A673 (cell line): ENCODE measurements around the gene ITM2B.

Experiments used
- CTCF ChIP-seq: fragments of 300-800, 200-600 bp; sonication (generic); conservative IDR thresholded peaks from 2 replicates; pipeline ENCODE4 v1.5.1; 2017; ENCODE audit warnings: low read depth, mild to moderate bottlenecking, antibody characterized with exemption, low read length, moderate library complexity, mixed read lengths
- EZH2 ChIP-seq: fragments of 200-600 bp; sonication (generic); IDR thresholded peaks from 2 replicates; pipeline ENCODE4 v1.6.1; 2017; ENCODE audit warnings: borderline replicate concordance, low read depth, mild to moderate bottlenecking, mixed read lengths, antibody characterized with exemption, low read length; ENCODE audit not compliant: poor library complexity, severe bottlenecking

- TF ChIP-seq EZH2 (no peak), CTCF (no peak)
These were observed 12.4 kb upstream of the ITM2B start for GRCh38 chr13:48220592-48220980.
